ENCODE data around the gene PDE4B. TPM values are rescaled to one million over a fixed set of nuclear protein-coding genes. Genes with fewer than 3 reads are reported as not detected.

Gene PDE4B
- total RNA-seq, 1 experiment from 2014 or later, result 1.8 TPM

DNA sequence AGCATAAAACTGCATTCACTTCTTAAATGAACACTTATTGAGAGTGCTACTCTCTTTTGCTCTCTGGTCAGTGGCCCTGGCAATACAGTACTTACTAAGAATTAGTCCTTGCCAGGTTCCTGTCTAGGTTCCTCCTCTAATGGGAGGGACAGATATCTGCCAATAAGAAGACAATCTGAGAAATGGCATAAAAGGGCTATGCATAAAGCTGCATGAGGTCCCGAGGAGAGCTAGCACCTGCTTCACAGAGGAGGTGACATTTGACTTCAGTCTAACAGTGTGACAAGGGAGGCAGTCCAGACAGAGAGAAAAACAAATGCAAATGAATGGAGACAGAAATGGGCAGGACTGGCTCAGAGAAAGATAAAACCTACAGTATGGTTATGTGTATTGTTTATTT lies 384.1 kb downstream of the PDE4B start:
- DNase-seq, result no peak
- no peaks in the 10 kb centered on the region for H3K27me3 ChIP-seq
- no peaks in the 10 kb centered on the region for H3K9me3 ChIP-seq
- no peaks in the 10 kb centered on the region for H3K36me3 ChIP-seq
- no peak overlapping the region for H3K4me3 ChIP-seq

DNA sequence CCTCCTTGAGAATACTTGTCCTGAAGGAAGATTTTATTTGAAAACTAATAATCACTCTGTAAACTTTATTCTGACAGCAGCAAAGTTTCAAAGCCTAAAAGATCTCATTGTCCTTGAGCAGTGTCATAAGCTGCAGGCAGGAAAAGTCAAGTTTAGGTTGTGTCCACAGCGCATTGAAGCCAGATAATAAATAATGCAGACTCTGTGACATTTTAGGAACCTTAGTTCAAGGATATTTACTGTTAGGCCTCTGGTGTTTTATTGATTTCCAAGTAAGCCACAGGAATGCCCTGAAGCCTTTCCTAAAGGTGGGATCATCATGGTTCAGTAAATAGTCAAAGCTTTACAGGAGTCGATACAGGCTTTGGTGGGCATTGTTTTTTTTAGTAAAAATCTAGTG lies 384.8 kb downstream of the PDE4B start:
- no peaks in the 10 kb centered on the region for H3K27me3 ChIP-seq
- no peak for DNase-seq
- no peak overlapping the region for H3K4me3 ChIP-seq
- H3K36me3 ChIP-seq, result no peaks in the 10 kb centered on the region
- no peaks in the 10 kb centered on the region for H3K9me3 ChIP-seq

DNA sequence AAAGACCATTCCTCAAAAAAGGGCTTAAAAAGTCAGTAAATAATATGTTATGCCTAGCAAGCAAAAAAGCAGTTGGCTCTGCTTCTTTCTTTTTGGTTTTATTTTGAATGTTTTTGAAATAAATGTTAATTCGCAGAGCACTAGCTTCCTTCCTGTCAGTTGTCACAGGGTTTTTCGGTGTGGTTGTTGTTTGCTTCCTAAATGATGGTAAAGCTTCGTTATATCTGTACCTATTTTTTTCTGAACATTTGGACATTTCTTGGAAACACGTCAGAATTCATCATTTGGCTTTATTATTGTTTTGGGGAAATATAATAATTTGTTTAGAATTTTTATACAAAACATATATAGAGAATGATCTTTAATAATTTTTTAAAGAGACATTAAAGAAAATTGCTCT lies 389.3 kb downstream of the PDE4B start:
- Histone ChIP-seq H3K4me3 (no peak overlapping the region), H3K27me3 (no peaks in the 10 kb centered on the region), H3K9me3 (no peaks in the 10 kb centered on the region), H3K36me3 (no peaks in the 10 kb centered on the region)
- no peak for DNase-seq

DNA sequence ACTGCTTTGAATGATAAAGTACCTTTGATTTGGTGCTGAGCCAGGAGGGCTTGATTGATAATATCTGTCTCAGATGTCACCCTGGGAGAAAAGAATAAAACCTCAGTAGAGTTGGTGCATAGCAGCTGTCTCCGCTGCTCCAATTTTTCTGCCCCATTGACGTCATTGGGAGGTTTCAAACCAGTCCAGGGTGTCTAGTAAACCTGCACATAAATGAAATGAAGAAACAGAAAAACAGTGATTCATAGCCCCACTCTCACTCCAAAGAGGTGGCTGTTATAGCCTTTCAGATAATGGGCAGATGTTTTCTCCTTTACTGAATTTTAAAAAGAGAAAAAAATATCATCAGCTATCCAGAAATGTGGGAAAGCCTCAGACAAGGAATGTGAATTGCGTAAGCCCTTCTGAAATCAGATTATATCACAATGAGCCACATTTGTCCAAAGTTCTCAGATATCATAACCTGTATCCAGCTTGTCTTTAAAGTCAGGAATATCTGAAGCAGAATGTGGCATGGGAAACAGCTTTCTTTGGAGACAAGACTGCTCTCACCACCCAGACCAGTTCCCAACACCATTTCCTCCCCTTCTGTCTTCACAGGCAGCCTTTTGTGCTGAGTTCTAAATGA lies 390.0 kb downstream of the PDE4B start:
- Histone ChIP-seq H3K4me3 (no peak overlapping the region), H3K9me3 (no peaks in the 10 kb centered on the region), H3K36me3 (no peaks in the 10 kb centered on the region), H3K27me3 (no peaks in the 10 kb centered on the region)
- no peak for DNase-seq

DNA sequence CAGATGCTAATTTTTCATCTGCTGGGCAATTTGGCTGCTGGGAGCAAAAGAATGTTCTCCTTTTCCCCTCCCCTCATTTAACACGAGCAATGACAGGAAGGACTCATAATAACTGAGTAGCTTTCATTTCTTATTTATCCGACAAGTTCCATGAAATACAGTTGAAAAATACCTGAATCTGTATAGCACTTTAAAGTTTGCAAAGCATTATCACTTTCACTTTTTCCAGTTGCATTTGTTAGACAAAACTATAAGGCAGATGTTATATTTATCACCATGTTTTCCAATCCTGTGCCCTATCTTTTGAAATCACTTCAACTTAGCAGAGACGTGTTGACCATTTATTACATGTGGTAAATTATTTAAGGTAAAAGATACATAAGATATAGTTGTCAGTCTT lies 390.7 kb downstream of the PDE4B start:
- Histone ChIP-seq H3K36me3 (no peaks in the 10 kb centered on the region), H3K27me3 (no peaks in the 10 kb centered on the region), H3K4me3 (no peak overlapping the region), H3K9me3 (no peaks in the 10 kb centered on the region)
- no peak for DNase-seq

DNA sequence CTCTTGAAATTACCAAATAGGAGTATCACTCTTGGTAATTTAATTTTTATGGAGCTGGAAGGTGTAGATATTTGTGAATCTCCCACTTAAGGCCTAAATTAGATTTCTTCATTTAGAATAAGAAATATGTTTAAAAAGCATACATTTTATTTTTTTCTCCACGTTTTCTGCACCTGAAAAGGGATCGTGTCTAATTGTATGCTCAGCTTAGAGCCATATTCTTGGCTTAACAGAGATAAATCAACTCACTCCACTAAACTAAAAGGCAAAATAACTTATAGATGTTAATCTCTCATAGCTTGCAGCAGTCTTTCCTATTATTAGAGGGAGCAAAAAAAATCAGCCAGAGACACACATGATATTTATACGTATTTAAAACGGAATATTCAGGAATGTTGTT lies 404.4 kb downstream of the PDE4B start:
- Histone ChIP-seq H3K4me3 (no peak overlapping the region), H3K9me3 (no peaks in the 10 kb centered on the region), H3K36me3 (no peaks in the 10 kb centered on the region), H3K27me3 (0 out of 2 replicates have a peak, but pooled peaks cover 2% of the 10 kb centered on the region)
- DNase-seq, result no peak

DNA sequence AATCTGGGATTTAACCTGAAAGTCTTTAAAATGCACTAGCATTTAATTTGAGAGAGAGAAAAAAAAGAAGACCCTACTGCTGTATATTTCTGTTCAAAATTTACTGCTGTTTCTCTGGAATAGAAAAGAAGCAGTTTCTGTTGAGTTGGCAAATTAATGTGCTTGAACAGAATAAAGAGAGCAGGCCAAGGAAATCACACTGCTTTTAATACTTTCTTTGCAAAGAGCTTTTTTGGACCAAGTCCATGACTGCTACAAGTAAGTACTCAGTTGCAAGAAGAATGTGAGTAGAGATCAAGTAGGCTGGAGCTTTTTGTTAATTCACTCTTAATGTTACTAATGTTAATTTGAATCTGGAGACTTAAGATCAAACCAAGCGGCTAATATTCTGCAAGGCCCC lies 405.1 kb downstream of the PDE4B start:
- H3K4me3 ChIP-seq, result no peak overlapping the region
- no peak for DNase-seq
- no peaks in the 10 kb centered on the region for H3K9me3 ChIP-seq
- 0 out of 2 replicates have a peak, but pooled peaks cover 2% of the 10 kb centered on the region for H3K27me3 ChIP-seq
- no peaks in the 10 kb centered on the region for H3K36me3 ChIP-seq

DNA sequence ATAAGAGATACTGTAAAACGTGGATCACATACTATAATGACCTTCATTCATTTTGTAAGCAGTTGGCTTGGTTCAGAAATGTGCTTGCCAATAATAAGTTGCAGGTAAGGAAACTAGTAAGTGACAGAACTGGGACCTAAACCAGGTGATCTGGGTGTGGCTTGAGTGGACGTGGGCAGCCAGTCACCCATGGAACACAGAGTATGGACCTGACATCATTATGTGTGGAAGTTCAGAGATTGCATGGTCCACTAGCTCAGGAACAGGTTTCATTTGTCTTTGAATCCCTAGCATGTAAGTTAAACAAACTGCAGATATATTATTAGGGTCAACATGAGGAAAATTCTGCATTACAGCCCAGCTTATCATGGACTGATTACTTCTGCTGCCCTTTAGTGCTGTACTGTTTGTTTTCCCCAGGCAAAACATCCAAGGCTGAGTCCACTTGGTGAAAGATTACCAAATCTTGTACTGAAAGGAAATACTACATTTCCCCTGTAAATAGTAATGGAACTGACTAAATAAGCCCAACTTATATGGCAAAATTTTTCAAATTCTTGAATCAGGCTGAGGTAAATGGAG lies 414.0 kb downstream of the PDE4B start:
- H3K27me3 ChIP-seq, result no peaks in the 10 kb centered on the region
- H3K4me3 ChIP-seq, result no peak overlapping the region
- H3K9me3 ChIP-seq, result no peaks in the 10 kb centered on the region
- H3K36me3 ChIP-seq, result no peaks in the 10 kb centered on the region
- no peak for DNase-seq

DNA sequence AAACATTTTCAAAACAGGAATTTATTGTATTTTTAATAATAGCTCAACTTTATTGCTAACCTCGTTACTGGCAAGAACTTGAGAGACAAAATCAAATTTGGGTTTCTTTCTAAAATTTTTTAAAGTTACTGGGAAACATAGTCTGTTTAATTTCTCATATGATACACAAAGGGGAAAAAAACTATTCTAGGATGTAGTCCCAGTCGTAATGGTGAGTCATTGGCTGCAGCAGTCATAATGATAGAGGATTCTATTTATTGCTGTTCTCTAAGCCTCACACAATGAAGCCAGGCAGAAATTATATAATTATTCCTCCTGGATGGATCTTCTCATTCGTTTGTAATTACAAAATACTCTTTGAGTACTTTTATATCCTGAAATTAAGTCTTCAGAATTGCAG lies 414.8 kb downstream of the PDE4B start:
- H3K9me3 ChIP-seq, result no peaks in the 10 kb centered on the region
- H3K36me3 ChIP-seq, result no peaks in the 10 kb centered on the region
- DNase-seq, result peak; percentile 12

DNA sequence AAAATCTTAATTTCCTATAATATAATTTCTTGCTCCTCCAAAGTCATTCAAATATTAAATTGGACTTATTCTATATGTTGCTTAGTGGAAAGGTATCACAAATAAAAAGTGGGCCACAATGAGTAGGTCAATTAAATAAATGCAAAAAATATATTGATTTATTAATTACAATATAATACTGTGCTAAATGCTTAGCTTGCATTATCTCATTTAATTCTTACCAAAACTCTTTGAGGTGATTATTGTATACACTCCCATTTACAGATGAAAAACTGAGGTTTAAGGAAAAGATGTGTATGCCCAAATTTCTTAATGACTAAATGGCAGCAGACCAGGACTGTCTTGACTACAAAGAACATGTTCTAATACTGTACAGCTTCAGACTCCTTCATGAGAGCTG lies 415.9 kb downstream of the PDE4B start:
- Histone ChIP-seq H3K36me3 (no peaks in the 10 kb centered on the region), H3K4me3 (no peak overlapping the region), H3K9me3 (no peaks in the 10 kb centered on the region), H3K27me3 (no peaks in the 10 kb centered on the region)
- no peak for DNase-seq

More for the DNA sequence above, 414.8 kb downstream of the PDE4B start:
- H3K27me3 ChIP-seq, result no peaks in the 10 kb centered on the region
- H3K4me3 ChIP-seq, result no peak overlapping the region

DNA sequence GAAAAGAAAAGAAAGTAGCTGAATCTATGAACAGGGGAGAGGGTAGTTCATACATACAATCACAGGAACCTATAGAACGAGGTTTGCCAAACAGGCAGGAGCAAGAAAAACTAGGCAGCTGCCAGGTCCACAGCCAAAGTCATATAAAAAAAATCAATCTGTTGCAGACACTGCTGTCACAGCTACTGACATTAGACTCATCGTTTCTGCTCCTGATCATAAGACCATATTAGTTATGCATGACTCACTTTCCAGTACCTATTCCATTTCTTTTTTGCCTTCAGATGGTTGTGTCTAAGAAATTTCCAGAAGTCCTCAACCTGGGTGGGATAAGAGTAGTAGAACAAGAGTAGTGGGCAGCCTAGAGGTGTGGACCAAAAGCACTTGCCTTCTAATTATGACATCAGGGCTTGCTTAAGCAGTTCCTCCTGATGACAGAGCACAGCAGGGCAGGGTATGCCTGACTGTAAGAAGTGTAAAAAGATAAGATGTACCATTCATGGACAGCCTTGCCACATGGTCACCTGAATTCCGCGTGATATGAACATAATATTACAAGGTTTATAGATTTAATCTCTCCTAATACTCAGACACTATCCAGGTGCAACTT lies 418.0 kb downstream of the PDE4B start:
- DNase-seq, result no peak
- Histone ChIP-seq H3K4me3 (no peak overlapping the region), H3K27me3 (no peaks in the 10 kb centered on the region), H3K9me3 (no peaks in the 10 kb centered on the region), H3K36me3 (no peaks in the 10 kb centered on the region)

DNA sequence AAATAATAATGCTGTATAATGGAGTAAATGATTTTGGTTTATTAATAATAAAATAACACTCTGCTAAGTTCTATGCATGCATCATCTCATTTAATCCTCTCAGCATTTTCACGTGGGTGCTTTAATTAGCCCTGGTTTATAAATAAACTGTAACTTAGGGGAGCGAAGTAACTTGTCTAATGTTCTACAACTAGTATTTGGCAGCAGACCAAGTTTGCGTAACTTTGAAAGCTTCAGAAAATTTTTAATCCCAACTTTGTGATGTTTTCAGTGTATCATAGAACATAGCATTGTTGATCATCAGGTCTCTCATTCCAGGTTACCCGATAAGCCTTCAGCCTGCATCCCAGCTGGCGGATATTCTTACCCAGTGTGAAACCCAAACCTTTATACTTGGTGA lies 418.8 kb downstream of the PDE4B start:
- no peak for DNase-seq
- no peak overlapping the region for H3K4me3 ChIP-seq
- H3K27me3 ChIP-seq, result no peaks in the 10 kb centered on the region
- H3K36me3 ChIP-seq, result no peaks in the 10 kb centered on the region
- H3K9me3 ChIP-seq, result no peaks in the 10 kb centered on the region

DNA sequence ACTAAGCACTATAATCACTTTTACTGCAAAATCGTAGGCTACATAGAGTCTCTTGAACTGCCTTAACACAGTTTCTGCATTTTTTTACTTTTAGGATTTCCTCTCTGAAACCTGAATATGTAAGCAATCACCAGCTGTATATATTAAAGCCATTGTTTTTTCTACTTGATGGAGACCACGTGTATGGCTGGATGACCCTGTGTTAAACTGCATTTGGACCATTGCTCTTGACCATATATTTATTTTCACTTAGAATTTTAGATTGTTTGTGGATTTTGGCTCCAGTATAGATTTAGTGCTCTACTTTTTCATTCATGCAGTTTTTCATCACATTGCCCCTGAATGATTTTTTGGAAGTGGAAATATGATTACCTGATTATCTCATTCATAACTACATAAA lies 420.8 kb downstream of the PDE4B start:
- H3K27me3 ChIP-seq, result no peaks in the 10 kb centered on the region
- no peaks in the 10 kb centered on the region for H3K9me3 ChIP-seq
- no peak overlapping the region for H3K4me3 ChIP-seq
- no peaks in the 10 kb centered on the region for H3K36me3 ChIP-seq
- no peak for DNase-seq

DNA sequence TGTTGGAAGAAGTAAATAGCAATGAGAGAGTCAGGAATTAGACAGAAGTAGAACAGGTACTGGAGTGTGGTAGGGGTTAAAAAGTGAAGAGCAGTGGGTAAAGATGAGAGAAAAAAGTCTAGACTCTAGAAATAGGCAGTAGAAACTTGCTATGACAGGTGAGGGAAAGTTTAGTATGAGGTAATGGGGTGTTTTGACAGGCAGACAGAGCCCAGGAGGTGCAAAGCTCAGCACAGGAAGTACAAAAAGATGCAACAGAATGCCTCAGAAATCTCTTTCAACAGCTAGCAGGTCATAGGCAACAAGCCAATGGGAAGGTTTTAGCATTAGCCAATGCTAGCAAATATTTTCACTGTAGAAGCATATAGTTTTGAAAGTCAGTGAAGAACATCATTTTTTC lies 422.2 kb downstream of the PDE4B start:
- Histone ChIP-seq H3K27me3 (no peaks in the 10 kb centered on the region), H3K9me3 (no peaks in the 10 kb centered on the region), H3K36me3 (no peaks in the 10 kb centered on the region), H3K4me3 (no peak overlapping the region)
- DNase-seq, result no peak

DNA sequence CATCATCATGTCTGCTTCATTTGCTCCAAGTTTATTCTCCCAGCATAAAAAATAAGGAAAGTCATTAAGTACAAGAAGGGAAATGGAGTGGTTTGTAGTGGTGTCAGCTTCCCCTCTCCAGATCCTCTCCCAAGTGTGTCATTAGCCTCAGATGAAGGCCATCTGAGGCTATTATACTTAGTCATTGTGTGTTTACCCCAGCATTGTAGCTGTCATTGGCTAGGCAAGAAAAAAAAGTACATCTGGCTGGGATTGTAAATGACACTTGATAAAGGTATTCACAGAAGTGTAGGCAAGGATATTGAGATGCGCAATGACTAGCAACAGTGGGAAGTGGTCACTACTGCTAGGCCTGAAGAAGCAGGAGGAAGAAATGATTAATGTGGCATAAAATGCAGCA lies 424.3 kb downstream of the PDE4B start:
- Histone ChIP-seq H3K36me3 (no peaks in the 10 kb centered on the region), H3K27me3 (no peaks in the 10 kb centered on the region), H3K4me3 (no peak overlapping the region), H3K9me3 (no peaks in the 10 kb centered on the region)
- DNase-seq, result no peak

DNA sequence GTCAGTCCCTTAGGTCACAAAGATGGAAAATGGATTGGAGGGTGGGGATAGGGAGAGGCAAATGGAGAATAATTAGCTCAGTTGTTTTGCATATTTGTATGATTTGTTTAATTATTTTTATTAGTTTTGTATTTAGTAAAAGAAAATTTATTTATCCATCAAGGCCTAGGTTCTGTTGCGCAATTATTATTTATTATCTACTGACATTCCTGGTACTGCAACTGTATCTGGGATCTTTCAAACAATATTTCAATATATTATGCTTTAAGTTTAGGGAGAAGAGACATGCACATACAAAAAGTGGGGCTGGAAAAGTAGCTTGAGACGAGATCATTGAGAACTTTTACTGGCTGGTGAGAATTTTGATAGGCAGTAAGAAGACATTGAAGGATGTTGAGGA lies 424.9 kb downstream of the PDE4B start:
- DNase-seq, result no peak
- no peak overlapping the region for H3K4me3 ChIP-seq

DNA sequence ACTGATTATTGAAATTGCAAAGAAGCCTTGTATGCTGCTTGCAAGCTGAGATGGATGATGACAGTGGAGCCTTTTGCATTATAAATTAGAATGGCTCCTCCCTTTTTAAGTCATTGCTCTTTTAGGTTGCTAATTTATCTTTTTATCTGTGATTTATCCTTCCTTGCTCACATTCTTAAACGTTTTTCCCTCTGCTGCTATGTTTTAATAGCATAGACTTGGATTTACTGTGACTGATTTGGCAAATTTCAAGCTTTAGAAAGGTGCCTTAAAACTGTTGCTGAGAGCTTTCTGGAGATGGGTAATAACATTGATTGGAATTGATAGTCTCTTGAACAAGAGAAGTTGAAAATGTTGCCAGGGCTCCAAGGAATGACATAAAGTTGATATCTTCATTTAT lies 427.8 kb downstream of the PDE4B start:
- Histone ChIP-seq H3K36me3 (no peaks in the 10 kb centered on the region), H3K27me3 (no peaks in the 10 kb centered on the region), H3K4me3 (no peak overlapping the region), H3K9me3 (no peaks in the 10 kb centered on the region)
- no peak for DNase-seq

More for the DNA sequence above, 424.9 kb downstream of the PDE4B start:
- Histone ChIP-seq H3K36me3 (no peaks in the 10 kb centered on the region), H3K9me3 (no peaks in the 10 kb centered on the region), H3K27me3 (no peaks in the 10 kb centered on the region)

DNA sequence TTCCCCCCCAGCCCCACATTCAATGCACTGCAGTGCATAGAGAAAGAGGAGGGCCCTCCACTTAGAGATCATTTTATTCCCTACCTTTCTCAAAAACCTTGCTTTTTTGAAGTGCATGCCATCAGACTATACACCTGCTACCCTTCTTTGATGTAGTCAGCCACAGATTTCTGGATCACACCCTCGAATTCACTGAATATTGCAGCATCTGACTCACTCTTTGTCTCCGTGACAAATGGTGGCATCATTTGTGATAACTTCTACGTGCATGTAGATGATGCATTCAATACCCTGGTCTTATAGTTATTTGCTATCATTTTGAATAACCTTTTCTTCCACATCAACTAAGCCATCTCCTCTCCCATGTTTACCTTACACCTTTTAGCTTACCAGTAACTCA lies 431.0 kb downstream of the PDE4B start:
- Histone ChIP-seq H3K9me3 (no peaks in the 10 kb centered on the region), H3K4me3 (no peak overlapping the region), H3K36me3 (no peaks in the 10 kb centered on the region), H3K27me3 (no peaks in the 10 kb centered on the region)
- no peak for DNase-seq

Data from MG63 (cell line).